Thoracic aorta (tissue), 2 donors: ENCODE results near the gene IL20RA. TPM values are rescaled to one million over a fixed set of nuclear protein-coding genes. Genes with fewer than 3 reads are reported as not detected.
A peak's percentile ranks its signal among the peaks of the same experiment; 100 is the strongest.

Experiments used
- ATAC-seq: fragments of 150-250 bp; one replicate; pipeline ENCODE4 v1.8.0; 2017; ENCODE audit warnings: low read depth; ENCODE audit not compliant: insufficient number of reproducible peaks, low FRiP score
- DNase-seq: peaks from one replicate; pipeline ENCODE4 v3.0.0-alpha.2; 2020; ENCODE audit warnings: low spot score
- H3K27ac ChIP-seq, 2 donors: fragments of 200-600 bp; sonication (generic); 1 replicate in 1 of 2; 2 replicates in 1 of 2; pipeline ENCODE4 v1.5.1; 2016; ENCODE audit warnings: mild to moderate bottlenecking in 2 of 2, moderate library complexity in 2 of 2
- H3K27me3 ChIP-seq: fragments of 200-600 bp; sonication (generic); replicated peaks from 2 replicates; pipeline ENCODE4 v1.6.0; 2016; ENCODE audit warnings: mild to moderate bottlenecking; ENCODE audit not compliant: insufficient read depth
- H3K36me3 ChIP-seq: fragments of 200-600 bp; sonication (generic); one replicate; pipeline ENCODE4 v1.5.1; 2016
- H3K4me1 ChIP-seq, 2 donors: fragments of 200-600 bp; sonication (generic); 1 replicate in 1 of 2; 2 replicates in 1 of 2; pipeline versions ENCODE4 v1.5.1 to v1.6.0; 2016; ENCODE audit warnings: low read depth in 2 of 2, mild to moderate bottlenecking in 1 of 2; ENCODE audit not compliant: control insufficient read depth in 1 of 2
- H3K4me3 ChIP-seq: fragments of 200-600 bp; sonication (generic); 2 replicates; pipeline ENCODE4 v1.5.1; 2016; ENCODE audit warnings: mild to moderate bottlenecking
- H3K9me3 ChIP-seq: fragments of 200-600 bp; sonication (generic); 2 replicates; pipeline ENCODE4 v1.5.1; 2016
- total RNA-seq, 2 donors: library from RNA; depleted of rRNA; stranded (reverse); fragments of >200 nt; gene quantifications; one replicate each; pipeline versions ENCODE4 v1.1.0 to v1.2.3, GENCODE V29; 2016
- TF ChIP-seq, protein P1 (sequence below): fragments of 200-600 bp; sonication (generic); IDR thresholded peaks from one replicate; pipeline ENCODE4 v1.5.1; 2019; ENCODE audit warnings: antibody characterized with exemption

IL20RA gene
- total RNA-seq, 2 donors from 2014 or later: 0.54 to 1.2 TPM

DNA sequence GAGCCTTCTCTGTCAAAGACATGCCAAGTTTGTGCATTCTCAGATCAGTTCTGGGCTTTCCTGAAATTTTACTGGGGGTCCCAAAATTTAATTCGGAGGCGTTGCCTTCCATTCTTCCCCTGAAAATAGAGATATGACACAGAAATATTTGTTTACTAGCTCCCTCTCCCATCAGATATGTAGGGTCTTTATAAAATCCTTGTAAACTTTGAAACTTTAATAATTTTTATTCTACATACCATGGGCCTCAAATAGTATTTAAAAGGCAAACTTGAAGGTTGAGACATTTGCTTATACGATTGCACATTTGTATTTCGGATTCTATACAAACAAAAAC is 54.6 kb downstream of the IL20RA start:
- Histone ChIP-seq H3K27ac (no peak overlapping the region), H3K9me3 (no peaks in the 10 kb centered on the region), H3K4me3 (peak overlapping the region; percentile 63), H3K36me3 (no peaks in the 10 kb centered on the region), H3K4me1 (peaks cover 9 to 12% of the 10 kb centered on the region in 2 donors), H3K27me3 (peaks cover 17% of the 10 kb centered on the region)
- TF ChIP-seq, protein P1, sequence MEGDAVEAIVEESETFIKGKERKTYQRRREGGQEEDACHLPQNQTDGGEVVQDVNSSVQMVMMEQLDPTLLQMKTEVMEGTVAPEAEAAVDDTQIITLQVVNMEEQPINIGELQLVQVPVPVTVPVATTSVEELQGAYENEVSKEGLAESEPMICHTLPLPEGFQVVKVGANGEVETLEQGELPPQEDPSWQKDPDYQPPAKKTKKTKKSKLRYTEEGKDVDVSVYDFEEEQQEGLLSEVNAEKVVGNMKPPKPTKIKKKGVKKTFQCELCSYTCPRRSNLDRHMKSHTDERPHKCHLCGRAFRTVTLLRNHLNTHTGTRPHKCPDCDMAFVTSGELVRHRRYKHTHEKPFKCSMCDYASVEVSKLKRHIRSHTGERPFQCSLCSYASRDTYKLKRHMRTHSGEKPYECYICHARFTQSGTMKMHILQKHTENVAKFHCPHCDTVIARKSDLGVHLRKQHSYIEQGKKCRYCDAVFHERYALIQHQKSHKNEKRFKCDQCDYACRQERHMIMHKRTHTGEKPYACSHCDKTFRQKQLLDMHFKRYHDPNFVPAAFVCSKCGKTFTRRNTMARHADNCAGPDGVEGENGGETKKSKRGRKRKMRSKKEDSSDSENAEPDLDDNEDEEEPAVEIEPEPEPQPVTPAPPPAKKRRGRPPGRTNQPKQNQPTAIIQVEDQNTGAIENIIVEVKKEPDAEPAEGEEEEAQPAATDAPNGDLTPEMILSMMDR: no peak
- DNase-seq: no peak
- no peak for ATAC-seq

DNA sequence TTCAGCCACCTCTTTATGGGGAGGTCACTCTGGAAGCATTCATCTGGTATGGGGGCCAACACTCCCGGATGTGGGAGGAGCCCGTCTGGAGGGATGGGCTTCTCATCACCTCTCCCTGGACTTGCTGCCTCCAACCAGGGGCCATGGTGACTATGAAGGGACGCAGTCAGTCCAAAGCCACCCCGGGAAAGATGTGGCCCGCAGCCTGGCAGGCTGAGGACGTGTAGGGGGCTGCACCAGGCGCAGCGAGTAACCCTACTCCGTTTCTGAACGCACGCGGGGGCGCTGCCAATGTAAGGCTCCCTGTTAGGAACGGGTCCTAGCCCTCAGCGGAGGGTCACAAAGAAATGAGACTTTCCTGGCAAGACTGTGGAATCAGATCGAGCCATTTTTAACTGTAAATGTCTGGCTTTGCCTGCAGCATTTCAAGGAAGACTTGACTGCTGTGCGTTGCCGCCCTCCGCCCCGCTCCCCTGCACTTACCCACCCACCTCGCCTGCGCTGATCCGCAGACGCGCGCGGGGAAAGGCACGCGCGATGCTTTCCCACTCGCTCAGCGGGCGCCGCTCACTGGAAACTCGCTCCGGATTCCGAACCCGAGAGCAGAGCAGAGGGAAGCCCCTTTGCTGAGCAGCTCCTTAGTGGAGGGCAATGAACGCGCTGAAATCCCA is 55.1 kb downstream of the IL20RA start:
- peaks cover 17% of the 10 kb centered on the region for H3K27me3 ChIP-seq
- no peak overlapping the region for H3K27ac ChIP-seq
- H3K9me3 ChIP-seq: no peaks in the 10 kb centered on the region
- TF ChIP-seq, protein P1: no peak
- no peaks in the 10 kb centered on the region for H3K36me3 ChIP-seq
- no peak for ATAC-seq
- H3K4me1 ChIP-seq: peaks cover 9 to 12% of the 10 kb centered on the region in 2 donors
- peak overlapping the region; percentile 63 for H3K4me3 ChIP-seq
- no peak for DNase-seq

DNA sequence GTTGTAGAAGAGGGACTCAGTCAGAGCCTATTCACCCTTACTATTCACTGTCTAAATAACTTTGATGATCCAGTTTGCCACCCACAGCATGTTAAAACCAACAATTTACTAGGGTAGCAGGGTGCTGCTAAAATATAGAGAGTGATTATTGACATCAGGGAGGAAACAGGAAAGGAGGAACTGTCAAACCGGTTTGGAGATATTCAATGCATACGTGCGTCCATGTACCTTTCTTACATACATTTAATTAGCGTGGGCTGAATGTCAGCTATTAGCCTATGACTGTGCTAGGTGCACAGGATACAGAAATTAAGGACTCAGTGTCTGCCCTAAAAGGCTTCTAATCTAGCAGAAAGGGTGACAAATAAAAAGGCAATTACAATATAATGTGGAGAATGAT is 57.2 kb downstream of the IL20RA start:
- ATAC-seq: no peak

DNA sequence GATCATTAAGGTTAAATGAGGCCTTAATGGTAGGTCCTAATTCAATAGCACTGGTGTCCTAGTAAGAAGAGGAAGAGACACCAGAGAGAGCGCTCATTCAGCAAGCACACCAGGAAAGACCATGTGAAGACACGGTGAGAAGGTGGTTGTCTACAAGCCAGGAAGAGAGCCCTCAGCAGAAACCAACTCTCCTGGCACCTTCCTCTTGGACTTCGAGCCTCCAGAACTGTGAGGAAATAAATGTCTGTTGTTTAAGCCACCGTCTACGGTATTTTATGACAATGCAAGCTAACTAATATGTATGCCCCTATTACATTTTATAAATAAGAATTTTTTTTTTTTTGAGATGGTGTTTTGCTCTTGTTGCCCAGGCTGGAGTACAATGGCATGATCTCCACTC is 59.3 kb downstream of the IL20RA start:
- Histone ChIP-seq H3K36me3 (no peaks in the 10 kb centered on the region), H3K27ac (no peak overlapping the region), H3K9me3 (no peaks in the 10 kb centered on the region), H3K27me3 (peaks cover 14% of the 10 kb centered on the region), H3K4me3 (no peak overlapping the region), H3K4me1 (peaks cover 9 to 12% of the 10 kb centered on the region in 2 donors)
- TF ChIP-seq, protein P1: no peak
- ATAC-seq (no peak), DNase-seq (no peak)

More for the DNA sequence above, 57.2 kb downstream of the IL20RA start:
- no peak for DNase-seq
- Histone ChIP-seq H3K4me1 (peaks cover 9 to 12% of the 10 kb centered on the region in 2 donors), H3K27me3 (peaks cover 17% of the 10 kb centered on the region), H3K9me3 (no peaks in the 10 kb centered on the region), H3K4me3 (no peak overlapping the region), H3K36me3 (no peaks in the 10 kb centered on the region), H3K27ac (no peak overlapping the region)
- TF ChIP-seq, protein P1: no peak

DNA sequence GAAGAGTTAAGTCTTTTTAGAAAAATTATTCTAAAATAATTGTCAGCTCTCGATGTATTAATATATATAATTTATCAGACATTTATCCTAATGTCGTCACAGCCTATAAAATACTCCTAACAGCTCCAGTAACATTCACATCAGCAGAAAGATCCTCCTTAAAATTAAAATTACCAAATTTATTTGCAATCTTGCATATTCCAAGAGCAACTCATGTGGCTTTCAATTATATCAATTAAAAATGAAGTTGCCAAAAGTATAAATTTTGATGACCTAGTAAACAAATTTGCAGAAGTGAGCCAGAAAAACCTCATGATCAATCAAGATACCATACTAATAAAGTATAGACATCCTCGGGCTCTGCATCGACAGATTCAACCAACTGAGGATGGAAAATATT is 60.2 kb downstream of the IL20RA start:
- no peak for DNase-seq
- Histone ChIP-seq H3K36me3 (no peaks in the 10 kb centered on the region), H3K9me3 (no peaks in the 10 kb centered on the region), H3K27me3 (peaks cover 4% of the 10 kb centered on the region), H3K4me3 (no peak overlapping the region), H3K4me1 (peaks cover 3% of the 10 kb centered on the region in 2 donors), H3K27ac (no peak overlapping the region)
- no peak for ATAC-seq
- TF ChIP-seq, protein P1: no peak
